ENCODE results near the gene IL1RAPL1. TPM values are rescaled to one million over a fixed set of nuclear protein-coding genes. Genes with fewer than 3 reads are reported as not detected.
A peak's percentile ranks its signal among the peaks of the same experiment; 100 is the strongest.

IL1RAPL1 gene
- 1.3 TPM in 2 replicates for total RNA-seq

DNA sequence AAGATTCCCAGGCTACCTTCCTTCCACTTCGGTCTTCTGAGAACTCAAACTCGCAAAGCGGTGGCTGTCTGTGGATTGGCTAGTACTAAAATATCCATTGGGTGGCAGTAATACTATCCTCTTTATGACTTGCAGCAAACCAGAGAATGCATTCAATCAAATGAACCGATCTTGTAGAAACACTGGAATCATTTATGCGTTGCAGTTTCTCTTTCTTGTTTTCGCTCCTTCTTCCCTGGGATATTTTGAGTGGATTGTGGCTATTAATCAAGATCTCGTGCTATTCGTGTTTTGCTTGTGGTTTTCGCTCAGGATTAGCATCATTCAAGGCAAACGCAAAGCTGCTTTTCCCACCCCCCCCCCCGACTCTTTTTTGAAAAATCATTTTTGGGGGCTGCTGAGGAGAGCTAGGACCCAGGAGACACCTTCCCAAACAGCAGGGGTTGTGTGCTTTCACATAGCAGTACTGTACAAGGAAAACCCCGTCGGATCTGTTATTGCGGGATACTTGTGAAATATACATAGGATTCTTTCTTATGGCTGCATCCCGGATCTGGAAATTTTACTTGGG, at the start of gene IL1RAPL1:
Gene IL1RAPL1 (plus strand): TSS at position 466 of the 571 bp plus-strand sequence.
- H3K4me3 ChIP-seq (ENCODE audit: low read depth, low read length): peak within 1 kb of the TSS; percentile 43
- DNase-seq (ENCODE audit: low read depth): peak; percentile 33
- peak; percentile 11 for TF ChIP-seq CTCF (IDR thresholded peaks at IDR 0.05; ENCODE audit: insufficient read depth, low read depth, low read length)

GRCh38 chrX:28542791-28543190, 44.5 kb upstream of the IL1RAPL1 start:
- TF ChIP-seq CTCF (IDR thresholded peaks at IDR 0.05; ENCODE audit: insufficient read depth, low read depth, low read length): no peak
- H3K4me3 ChIP-seq (ENCODE audit: low read depth, low read length): no peak overlapping the region
- DNase-seq (ENCODE audit: low read depth): no peak

DNA sequence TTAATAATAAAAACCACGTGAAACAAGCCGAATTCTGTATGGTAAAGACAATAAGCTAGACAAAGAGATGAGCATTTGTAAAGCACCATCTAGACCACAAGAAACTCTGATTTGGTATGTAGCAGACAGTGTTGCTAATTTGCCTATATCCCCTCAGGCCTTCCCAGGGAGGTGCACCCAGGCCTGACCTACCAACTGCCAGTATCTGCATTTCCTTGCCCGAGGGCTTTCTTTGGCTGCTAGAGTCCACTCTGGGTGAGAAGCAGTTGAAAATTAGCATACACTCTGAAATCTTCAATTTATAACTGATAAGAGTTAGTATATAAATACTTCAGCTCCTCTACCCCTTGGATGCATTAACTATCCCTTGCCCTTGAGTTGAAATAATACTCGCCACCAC, 37.4 kb upstream of the IL1RAPL1 start:
- no peak for DNase-seq (ENCODE audit: low read depth)
- H3K4me3 ChIP-seq (ENCODE audit: low read depth, low read length): no peak overlapping the region
- no peak for TF ChIP-seq CTCF (IDR thresholded peaks at IDR 0.05; ENCODE audit: insufficient read depth, low read depth, low read length)

DNA sequence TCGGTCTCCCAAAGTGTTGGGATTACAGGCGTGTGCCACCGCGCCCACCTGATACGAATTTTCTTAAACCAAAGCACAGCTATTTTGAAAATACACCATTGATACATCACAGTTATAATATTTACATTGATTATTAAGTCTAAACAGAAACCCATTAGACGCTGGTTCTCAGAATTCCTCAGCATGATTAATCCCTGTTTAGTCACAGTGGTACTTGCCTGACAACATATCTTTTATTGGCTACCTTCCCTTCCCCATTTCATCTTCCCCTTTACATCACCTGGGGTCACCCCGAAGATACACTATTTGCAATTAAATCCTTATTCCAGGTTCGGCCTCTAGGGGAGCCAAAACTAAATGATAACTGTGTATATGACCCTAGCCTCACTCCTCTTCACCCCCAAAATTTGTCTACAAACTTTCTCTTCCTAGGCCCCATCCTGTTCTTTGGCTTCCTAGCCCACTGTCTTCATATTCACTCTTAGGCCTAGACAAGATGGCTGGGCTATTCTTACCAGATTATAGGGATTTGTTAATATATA, 36.8 kb upstream of the IL1RAPL1 start:
- no peak overlapping the region for H3K4me3 ChIP-seq (ENCODE audit: low read depth, low read length)
- TF ChIP-seq CTCF (IDR thresholded peaks at IDR 0.05; ENCODE audit: insufficient read depth, low read depth, low read length): no peak
- DNase-seq (ENCODE audit: low read depth): no peak

- no peak for TF ChIP-seq CTCF (IDR thresholded peaks at IDR 0.05; ENCODE audit: insufficient read depth, low read depth, low read length)
- no peak for DNase-seq (ENCODE audit: low read depth)
- no peak overlapping the region for H3K4me3 ChIP-seq (ENCODE audit: low read depth, low read length)
Measured at GRCh38 chrX:28552322-28552721, 34.9 kb upstream of the IL1RAPL1 start.

- TF ChIP-seq CTCF (IDR thresholded peaks at IDR 0.05; ENCODE audit: insufficient read depth, low read depth, low read length): no peak
- H3K4me3 ChIP-seq (ENCODE audit: low read depth, low read length): no peak overlapping the region
- no peak for DNase-seq (ENCODE audit: low read depth)
Measured at GRCh38 chrX:28552882-28553829, 34.1 kb upstream of the IL1RAPL1 start.

All from fibroblast of villous mesenchyme (primary cell).